NCI-H2227 (cell line): ENCODE measurements around the gene TIMM22.

Experiments used
- DNase-seq: peaks from one replicate; lab custom pipeline; 2025; ENCODE audit not compliant: unreplicated experiment; lab: John Stamatoyannopoulos, UW

Gene TIMM22

DNA sequence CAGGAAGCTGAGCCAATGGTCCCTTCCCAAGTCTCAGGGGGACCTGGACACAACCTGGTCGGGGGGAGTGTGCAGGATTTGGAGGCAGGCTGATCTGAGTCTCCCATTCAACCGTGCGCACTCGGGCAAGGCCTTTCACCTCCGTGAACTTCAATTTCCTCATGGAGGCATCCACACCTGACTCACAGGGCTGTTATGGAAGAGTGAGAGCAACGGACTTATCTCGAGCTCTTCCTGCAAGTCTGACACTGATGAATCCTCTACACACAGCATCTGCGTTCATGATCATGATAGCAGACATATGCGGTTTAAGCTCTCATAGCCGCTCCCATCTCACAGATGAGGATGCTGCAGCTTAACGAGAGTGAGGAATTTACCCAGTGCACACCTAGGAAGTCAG is 21.6 kb downstream of the TIMM22 start:
- DNase-seq: no peak

DNA sequence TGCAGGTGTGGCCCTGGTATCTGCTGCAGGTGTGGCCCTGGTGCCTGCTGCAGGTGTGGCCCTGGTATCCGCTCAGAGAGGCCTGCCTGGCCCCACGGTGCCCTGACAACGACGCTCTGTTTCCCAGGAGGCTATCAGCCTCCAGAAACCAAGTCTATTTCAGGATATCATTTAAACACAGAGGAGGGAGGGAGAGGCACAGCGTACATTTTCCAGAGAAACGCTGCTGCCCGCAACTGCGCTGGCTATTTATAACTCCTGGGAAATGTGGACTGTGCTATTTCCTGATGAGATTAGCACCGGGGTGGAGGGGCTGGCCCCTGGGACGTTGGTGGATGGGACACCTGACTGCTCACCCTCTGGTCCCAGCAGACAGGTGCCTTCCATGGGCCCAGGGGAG is 22.5 kb downstream of the TIMM22 start:
- no peak for DNase-seq

DNA sequence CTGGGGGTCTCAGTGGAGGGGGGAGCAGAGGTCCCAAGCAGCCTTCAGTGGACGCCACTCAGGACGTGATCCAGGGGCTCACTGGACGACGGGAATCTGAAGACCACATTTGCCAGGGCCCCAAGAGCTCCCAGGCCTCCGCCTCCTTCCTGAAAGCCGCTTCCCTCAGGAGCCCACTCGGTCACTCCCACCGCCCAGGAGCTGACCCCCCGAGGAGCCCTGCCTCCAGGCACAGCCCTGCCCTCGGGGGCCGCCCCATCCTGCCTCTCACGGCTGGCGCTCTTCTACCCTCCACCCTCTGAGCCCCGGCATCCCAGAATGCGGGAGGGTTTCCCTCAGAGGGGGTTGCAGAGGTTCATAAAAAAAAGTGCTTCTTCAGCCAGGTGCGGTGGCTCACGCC is 24.2 kb downstream of the TIMM22 start:
- DNase-seq: no peak

DNA sequence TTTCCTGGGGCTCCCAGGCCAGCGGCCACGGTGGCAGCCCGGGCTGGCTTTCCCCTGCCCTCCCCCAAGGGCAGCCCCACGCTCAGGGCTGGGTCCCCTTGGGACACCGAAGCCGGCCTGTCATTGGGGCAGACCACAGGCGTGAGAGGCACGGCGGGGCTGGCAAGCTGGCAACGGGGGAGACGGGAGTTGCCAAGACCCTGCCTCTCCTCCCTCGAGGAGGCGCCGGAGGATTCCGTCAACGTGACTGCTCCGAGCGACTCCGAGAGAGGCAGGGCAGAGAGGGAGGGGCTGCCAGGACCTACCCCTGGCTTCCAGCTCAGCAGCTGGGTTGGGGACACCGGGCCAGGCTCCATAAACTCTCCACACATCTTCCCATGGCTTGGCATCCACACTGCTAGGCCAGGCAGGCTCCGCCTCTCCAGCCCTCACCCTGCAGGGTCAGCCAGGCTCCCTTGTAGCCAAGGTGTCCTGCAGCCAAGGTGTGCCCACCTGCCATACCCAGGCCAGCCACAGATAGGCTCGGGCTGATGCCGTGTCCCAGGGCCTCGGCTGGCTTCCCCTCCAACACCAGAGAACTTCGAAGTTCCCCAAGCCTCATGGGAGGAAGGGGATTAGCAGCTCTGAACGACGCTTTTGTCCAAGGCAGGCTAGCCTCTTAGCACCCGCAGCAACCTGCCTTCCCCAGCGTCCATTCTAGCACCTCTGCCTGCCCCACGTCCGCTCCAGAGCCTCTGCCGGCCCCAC is 25.5 kb downstream of the TIMM22 start:
- no peak for DNase-seq

DNA sequence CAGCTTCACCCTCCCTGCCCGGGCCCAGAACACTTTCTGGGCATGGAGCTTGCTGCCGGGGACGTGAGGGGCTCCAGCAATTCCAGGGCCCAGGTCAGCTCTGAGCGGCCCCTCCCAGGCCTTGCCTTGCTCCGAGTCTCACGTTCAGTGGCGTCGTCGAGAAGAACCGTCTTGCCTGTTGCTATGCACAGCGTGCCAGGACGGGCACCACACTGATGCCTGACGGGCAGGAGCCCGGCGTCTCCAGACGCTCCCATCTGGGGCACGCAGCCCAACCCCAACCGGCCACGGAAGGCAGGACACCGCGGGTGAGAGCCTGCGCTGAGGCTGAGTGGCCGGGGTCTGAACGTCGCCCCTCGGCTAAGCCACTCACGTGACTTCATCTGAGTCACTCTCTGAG is 27.1 kb downstream of the TIMM22 start:
- no peak for DNase-seq

DNA sequence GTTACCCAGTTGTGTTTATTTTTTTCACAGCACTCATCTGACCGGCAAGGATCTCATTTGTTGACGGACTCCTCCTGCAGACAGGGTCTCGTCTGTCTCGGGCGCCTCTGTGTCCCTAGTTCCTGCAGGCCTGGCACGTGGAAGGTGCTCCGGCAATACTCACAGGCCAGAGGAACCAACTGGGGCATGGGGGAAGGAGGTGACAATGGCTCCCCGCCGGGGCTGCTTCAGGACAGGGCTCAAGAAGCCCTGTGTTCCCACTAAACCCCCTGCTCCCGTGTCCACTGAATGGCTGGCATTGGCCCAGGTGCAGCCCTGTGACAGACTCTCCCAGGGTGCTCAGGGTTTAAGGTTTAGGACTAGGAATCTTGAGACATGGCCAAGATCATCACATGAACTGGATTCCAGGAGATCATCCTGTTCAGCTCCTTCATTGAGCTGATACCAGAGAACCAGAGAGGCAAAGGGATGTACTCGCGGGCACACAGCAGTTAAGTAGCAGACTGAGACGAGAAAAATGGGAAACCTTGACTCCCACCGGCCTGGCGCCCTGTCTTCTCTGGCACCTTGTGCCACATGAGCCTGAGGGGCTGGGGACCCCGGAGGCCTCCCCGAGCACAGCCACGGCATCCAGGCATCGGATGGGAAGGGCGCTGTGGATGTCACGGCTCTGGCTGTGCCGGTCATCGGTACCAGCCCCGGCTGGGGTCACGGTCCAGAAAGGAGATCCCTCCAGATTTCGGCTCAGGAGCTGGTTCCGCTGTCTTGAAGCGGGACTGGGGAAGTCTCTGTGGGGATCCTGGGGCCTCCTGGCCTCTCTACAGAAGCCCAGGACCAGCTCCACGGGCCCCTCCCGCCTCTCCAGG is 29.0 kb downstream of the TIMM22 start:
- no peak for DNase-seq

DNA sequence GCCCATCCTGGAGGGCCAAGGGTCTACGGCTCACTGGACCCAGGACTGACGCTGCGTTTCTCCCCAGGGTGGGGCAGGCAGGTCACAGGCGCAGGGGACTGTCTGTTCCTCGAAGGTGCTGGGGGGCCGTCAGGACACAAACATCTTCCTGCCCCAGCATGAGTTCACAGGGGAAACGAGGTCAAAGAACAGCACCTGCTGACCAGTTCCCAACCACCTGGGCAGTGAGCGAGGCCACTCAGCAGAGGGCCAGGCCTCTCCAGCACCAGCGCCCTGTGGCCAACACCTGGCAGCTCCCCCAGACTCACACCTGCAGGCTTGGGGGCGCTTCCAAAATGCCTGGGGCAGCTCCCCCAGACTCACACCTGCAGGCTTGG is 29.7 kb downstream of the TIMM22 start:
- DNase-seq: no peak

DNA sequence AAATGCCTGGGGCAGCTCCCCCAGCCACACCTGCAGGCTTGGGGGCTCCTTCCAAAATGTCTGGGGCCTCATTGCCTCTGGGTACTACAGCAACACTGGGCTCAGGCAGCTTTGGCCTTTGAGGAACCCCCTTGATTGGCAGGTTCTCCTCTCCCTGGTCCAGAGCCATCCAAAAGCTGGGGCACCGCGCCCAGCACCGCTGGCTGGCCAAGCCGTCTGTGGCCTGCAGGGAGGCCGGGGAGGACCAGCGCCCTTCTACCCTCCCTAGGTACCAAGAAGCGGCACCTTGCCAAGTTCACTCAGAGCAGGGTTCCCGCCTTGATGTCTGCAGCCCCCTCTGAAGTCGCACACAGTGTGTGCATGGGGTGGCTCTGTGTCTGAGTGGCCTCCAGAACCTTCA is 30.1 kb downstream of the TIMM22 start:
- no peak for DNase-seq

DNA sequence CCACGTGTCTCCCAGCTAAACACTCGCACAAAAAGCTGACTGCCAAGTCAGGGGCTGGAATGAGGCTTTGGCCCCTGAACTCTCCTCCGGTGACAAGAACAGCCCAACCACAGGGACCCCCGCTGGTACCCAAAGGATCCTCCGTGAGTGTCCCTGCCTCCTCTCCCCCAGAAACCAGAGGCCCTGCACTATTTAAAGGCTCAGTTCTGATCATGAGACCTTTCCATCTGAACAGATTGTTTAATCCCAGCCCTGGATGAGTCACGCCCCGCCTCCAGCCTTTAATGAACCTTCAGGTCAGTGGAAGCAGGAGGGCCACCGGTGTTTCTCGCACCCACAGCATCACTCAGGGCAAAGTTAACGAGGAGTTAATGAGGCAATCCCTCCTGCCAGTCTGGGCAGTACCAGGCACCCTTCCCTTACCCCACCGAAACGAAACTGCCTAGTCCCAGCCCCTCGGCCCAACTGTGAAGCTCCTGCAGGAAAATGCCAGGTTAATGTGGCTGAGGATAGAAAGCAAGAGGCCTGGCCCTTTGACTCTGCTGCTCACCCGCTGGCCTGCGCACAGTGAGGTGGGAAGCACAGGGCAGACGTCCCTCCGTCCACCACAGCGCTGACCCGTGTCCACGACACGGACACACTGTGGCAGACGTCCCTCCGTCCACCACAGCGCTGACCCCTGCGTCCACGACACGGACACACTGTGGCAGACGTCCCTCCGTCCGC is 32.4 kb downstream of the TIMM22 start:
- DNase-seq: no peak

DNA sequence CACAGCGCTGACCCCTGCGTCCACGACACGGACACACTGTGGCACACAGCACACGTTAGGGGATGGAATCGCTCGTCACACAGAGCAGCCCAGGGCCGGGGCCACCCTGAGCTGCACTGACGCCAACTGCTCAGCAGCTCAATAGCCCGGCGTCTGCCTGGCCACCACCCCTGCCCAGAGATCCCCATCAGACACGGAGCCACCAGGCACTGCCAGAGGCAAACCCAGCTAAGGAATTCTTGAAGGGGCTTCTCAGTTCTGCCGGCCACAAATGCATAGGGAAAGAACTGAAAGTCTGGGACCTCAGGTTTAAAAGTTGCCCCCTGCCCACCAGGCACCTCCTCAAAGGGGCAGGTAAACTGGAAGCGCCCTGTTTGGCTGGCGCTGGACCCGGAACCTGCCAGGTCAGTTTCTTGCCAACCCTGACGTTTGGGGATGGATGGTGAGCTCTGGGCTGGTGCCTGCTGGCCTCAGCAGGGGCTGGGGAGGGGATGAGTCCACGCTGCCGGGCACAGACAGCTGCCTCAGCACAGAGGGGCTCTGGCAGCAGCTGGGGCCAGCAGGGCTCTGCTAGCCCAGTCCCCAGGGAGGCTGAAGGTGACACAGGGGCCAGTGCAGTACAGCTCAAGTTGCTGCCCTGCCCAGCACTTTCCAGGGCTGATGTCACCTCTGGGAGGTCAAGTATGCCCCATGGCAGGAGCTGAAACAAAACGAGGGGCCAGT is 33.2 kb downstream of the TIMM22 start:
- no peak for DNase-seq

DNA sequence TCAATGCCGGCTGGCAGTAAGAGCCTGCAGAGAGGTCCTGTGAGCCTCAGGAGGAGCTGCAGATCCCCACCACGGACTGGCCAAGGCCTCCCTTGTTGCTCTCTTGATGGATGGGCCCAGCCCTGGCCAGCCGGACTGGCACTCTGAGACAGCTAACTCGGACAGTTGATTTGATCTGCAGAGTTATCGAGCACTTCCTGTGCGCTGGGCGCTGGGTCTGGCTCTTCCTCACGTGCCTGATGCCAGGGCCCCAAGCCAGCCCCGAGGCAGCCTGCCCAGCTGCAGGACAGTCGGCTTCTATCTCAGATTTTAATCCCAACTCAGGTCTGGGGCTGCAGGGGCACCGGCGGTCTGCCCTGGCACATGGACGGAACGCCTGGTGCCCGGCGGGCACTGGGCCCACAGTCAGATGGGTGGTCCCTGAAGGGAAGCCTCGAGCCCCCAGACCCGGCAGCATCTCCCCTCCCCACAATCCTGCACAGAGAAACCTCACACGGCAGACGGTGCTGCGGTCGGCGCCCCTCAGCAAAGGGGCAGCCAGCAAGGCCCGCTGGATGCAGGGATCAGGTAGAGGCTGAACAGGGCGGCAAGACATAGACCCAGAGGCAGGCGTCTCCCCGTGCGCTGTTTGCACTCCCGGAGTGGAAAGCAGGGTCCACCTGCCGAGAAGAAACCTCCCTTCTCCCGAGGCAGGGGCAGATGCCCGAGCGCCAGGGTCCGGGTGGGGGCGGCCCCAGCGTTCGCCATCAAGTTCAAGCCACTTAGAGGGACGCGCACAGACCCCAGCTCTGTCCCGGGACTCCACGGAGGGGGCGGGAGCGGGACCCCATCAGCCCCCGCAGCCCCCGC is 34.0 kb downstream of the TIMM22 start:
- no peak for DNase-seq

DNA sequence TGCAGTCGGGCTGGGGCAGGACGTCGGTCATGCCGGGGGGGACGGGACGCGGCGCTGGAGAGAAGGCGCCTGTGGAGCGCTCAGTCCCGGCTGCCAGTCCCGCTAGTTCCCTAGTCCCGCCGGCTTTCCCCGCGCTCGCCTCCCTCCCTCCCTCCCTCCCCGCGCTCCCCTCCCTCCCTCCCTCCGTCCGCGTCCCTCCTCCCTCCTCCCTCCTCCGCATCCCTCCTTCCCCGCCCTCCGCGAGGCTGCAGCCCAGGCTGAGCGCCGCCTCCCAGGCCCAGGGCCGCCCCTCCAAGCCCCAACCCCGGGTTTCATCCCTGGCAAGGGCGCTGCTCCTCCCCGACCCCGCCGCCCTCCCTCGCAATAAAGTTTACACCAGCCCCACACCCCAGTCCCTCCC is 34.8 kb downstream of the TIMM22 start:
- DNase-seq: no peak

DNA sequence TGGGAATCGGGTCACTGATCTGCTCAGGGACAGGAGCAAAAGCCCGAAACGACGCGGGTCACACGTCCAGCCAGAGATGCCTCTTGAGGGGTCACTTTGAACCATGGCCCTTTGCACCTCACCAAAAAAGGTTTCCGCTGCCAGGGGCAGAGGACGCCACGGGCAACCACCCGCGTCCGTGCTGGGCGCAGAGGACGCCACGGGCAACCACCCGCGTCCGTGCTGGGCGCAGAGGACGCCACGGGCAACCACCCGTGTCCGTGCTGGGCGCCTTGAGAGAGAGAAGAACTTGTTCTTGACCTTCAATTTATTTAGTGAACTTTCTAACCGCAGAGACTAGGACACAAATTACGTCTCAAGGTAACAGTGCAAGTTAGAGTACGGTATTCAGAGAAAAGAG is 35.5 kb downstream of the TIMM22 start:
- no peak for DNase-seq

DNA sequence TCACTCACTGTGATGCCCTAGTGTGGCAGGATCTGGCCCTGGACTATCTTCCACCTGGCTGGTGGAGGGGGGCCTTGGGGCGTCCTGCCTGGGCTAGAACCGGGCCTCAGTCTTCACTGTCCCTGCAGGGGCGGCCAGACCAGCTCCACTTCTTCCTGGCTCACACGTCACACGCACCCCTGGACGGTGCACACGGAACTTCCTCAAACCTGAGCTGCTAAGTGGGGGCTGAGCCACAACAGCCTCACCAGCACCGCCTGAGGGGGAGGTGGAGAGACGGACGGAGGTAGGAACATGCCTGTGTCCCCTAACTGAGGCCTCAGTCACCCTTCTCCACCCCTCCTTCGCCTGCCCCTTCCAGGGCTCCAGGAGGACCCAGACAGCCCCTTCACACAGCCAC is 36.6 kb downstream of the TIMM22 start:
- DNase-seq: no peak

DNA sequence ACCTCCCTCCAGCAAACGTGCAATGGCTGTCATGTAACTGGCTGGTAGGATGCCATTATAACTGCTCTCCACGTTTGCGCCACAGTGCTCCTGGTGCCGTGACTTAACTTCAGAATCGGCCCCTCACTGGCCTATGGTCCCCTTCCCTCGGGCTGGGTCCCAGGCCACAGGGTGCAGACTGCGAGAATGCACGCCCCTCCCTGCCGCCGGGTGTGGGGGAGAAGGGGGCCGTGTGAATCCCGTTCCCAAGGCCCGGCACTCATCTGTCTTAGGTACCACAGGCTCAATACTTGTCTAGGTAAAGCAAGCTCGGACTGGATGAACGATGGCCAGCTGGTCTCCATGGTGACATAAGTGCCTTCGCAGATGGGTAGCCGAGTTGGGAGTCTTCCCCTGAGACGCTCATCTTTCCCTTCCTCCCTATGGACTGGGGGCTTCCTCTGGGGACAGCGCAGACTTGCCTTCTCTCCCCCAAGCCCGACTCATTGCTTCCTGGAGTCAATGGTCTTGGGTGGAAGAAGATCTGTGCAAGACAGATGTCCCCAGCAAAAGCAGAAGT is 37.8 kb downstream of the TIMM22 start:
- peak; percentile 5 for DNase-seq

DNA sequence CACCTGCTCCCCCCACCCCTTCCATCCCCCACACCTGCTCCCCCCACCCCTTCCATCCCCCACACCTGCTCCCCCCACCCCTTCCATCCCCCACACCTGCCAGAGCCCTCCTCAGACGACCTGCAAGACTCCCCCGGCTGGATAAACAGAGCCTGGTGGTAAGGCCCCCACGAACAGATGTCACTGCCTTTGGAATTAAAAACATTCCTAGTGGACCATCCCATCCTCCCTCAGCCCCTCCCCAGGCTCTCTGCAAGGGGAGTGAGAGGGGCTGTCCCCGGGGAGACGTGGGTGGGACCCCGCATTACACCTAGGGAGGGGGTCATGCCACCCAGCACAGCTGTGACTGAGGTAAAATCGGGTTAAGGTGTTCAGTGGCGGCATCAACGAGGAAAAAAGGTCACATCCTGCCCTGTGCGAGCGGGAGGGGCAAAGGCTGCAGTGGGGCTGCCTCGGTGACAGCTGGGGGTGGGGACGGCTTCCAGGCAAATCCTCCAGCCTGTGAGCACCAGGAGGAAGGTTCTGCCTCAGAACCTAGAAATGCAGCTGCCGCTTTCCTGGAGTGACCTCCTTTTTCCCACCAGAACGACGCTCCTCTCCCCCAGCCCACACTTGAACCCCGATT is 38.7 kb downstream of the TIMM22 start:
- no peak for DNase-seq

DNA sequence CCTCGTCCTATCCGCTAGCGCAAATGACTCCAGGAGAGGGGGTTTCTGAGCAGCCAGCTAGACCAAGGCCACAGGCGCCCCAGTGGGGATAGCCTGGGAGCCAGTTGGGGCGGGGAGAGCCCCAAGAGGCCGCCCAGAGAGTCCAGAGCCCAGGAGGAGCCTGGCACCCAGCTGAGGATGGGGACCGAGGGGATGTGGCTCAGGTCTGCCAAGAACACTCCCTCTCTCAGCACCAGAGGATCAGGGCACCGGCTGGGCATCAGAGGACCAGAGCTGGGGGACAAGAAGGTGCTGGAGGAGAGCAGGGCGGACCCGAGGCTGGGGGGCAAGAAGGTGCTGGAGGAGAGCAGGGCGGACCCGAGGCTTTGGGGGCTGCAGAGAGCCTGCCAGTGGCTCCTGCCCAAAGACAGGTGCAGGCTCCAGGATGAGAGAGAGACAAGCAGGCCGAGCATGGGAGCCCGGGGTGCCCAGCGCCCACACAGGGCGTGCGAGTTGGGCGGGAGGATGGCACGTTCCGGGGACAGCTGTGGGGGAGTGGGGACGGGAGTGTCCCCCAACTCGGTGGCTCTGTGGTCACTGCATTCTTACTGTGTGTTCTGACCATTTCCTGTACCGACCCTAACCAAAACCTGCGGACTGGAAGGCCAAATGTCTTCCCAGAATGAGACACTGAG is 39.4 kb downstream of the TIMM22 start:
- DNase-seq: no peak

DNA sequence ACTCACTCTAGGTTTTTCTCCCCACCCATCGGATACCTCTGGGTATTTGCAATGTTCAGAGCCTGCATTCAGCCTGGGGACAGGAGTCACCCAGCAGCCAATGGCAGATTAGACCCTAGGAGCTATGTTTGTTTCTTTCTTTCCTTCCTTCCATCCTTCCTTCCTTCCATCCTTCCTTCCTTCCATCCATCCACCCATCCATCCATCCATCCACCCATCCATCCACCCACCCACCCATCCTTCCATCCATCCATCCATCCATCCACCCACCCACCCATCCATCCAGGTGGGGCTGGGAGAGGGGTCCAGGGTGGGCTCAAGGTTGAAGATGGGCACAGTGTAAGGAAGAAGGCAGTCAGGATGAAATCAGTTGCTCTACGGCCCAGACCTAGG is 39.9 kb downstream of the TIMM22 start:
- no peak for DNase-seq

DNA sequence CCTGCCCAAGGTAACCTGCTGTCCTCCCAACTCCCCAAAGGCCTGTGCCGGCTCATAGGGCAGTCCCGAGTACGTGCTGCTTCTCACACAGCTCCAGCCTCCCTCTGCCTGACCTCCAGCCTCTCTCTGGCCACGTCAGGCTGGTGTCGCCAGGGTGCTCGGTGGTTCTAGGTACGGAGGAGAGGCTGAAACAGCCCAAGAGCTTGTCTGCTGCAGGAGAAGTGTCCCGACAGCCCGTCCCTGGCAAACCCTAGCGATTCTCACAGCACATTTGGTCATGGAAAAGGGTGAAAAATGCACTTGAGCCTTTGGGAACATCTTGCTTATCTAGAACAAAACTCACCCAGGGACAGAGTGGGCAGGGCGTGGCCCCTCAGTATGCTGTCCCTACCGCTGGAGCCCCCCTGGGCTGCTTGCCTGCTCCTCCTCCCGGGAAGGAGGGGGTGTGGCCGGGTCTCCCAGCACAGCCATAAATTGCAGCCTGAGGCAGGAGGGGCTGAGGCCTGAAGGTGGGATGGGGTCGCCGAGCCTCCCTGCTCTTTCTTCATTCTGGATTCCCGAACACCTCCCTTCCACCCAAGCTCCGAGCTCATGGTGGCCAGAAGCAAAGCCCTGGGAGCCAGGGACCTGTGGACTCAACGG is 40.4 kb downstream of the TIMM22 start:
- DNase-seq: no peak
